Measurements from ENCODE around the gene ST8SIA2. TPM values are rescaled to one million over a fixed set of nuclear protein-coding genes. Genes with fewer than 3 reads are reported as not detected.

The ST8SIA2 gene
- total RNA-seq, 1 experiment from 2014 or later: 11.8 TPM

- Histone ChIP-seq H3K36me3 (replicated peaks; ENCODE audit: control insufficient read depth, insufficient read depth, low read length) (no peaks in the 10 kb centered on the region), H3K4me3 (ENCODE audit: insufficient read depth, low read depth, low read length) (no peak overlapping the region), H3K27me3 (ENCODE audit: control insufficient read depth, insufficient read depth, low read length) (peaks cover 3% of the 10 kb centered on the region; the same call in 1 of the 2 replicates)
- DNase-seq: no peak
Measured at GRCh38 chr15:92384381-92384780, 9.3 kb upstream of the ST8SIA2 start.

- H3K27me3 ChIP-seq (ENCODE audit: control insufficient read depth, insufficient read depth, low read length): peaks cover 3% of the 10 kb centered on the region; the same call in 1 of the 2 replicates
- DNase-seq: no peak
- H3K36me3 ChIP-seq (replicated peaks; ENCODE audit: control insufficient read depth, insufficient read depth, low read length): no peaks in the 10 kb centered on the region
- no peak overlapping the region for H3K4me3 ChIP-seq (ENCODE audit: insufficient read depth, low read depth, low read length)
Measured at GRCh38 chr15:92385096-92385495, 8.6 kb upstream of the ST8SIA2 start.

- H3K36me3 ChIP-seq (replicated peaks; ENCODE audit: control insufficient read depth, insufficient read depth, low read length): no peaks in the 10 kb centered on the region
- DNase-seq: peak; percentile 62
- peaks cover 41% of the 10 kb centered on the region for H3K27me3 ChIP-seq (ENCODE audit: control insufficient read depth, insufficient read depth, low read length)
- no peak overlapping the region for H3K4me3 ChIP-seq (ENCODE audit: insufficient read depth, low read depth, low read length)
Measured at GRCh38 chr15:92391640-92392039, 2.0 kb upstream of the ST8SIA2 start.

GRCh38 chr15:92392462-92392861, 1.2 kb upstream of the ST8SIA2 start:
- Histone ChIP-seq H3K27me3 (ENCODE audit: control insufficient read depth, insufficient read depth, low read length) (peaks cover 43% of the 10 kb centered on the region), H3K36me3 (replicated peaks; ENCODE audit: control insufficient read depth, insufficient read depth, low read length) (no peaks in the 10 kb centered on the region), H3K4me3 (ENCODE audit: insufficient read depth, low read depth, low read length) (peak overlapping the region; percentile 8; the same call in 1 of the 2 replicates)
- peak; percentile 78 for DNase-seq

- DNase-seq: peak; percentile 78
- Histone ChIP-seq H3K4me3 (ENCODE audit: insufficient read depth, low read depth, low read length) (peak overlapping the region; percentile 78), H3K27me3 (ENCODE audit: control insufficient read depth, insufficient read depth, low read length) (peaks cover 40% of the 10 kb centered on the region)
Measured at GRCh38 chr15:92393980-92394308, 263 bp downstream of the ST8SIA2 start.

GRCh38 chr15:92394309-92395097, 822 bp downstream of the ST8SIA2 start:
- peak overlapping the region; percentile 78 for H3K4me3 ChIP-seq (ENCODE audit: insufficient read depth, low read depth, low read length)
- peaks cover 40% of the 10 kb centered on the region for H3K27me3 ChIP-seq (ENCODE audit: control insufficient read depth, insufficient read depth, low read length)
- DNase-seq: peak; percentile 79
- H3K36me3 ChIP-seq (replicated peaks; ENCODE audit: control insufficient read depth, insufficient read depth, low read length): no peaks in the 10 kb centered on the region

More at GRCh38 chr15:92393980-92394308, 263 bp downstream of the ST8SIA2 start:
- no peaks in the 10 kb centered on the region for H3K36me3 ChIP-seq (replicated peaks; ENCODE audit: control insufficient read depth, insufficient read depth, low read length)

GRCh38 chr15:92395098-92395635, 1.5 kb downstream of the ST8SIA2 start:
- Histone ChIP-seq H3K36me3 (replicated peaks; ENCODE audit: control insufficient read depth, insufficient read depth, low read length) (no peaks in the 10 kb centered on the region), H3K4me3 (ENCODE audit: insufficient read depth, low read depth, low read length) (peak overlapping the region; percentile 78), H3K27me3 (ENCODE audit: control insufficient read depth, insufficient read depth, low read length) (peaks cover 40% of the 10 kb centered on the region)
- no peak for DNase-seq

GRCh38 chr15:92399271-92399950, 5.7 kb downstream of the ST8SIA2 start:
- Histone ChIP-seq H3K36me3 (replicated peaks; ENCODE audit: control insufficient read depth, insufficient read depth, low read length) (no peaks in the 10 kb centered on the region), H3K27me3 (ENCODE audit: control insufficient read depth, insufficient read depth, low read length) (peaks cover 20% of the 10 kb centered on the region), H3K4me3 (ENCODE audit: insufficient read depth, low read depth, low read length) (no peak overlapping the region)
- DNase-seq: no peak

GRCh38 chr15:92400573-92400972, 6.9 kb downstream of the ST8SIA2 start:
- DNase-seq: peak; percentile 61
- H3K27me3 ChIP-seq (ENCODE audit: control insufficient read depth, insufficient read depth, low read length): peaks cover 8% of the 10 kb centered on the region
- no peaks in the 10 kb centered on the region for H3K36me3 ChIP-seq (replicated peaks; ENCODE audit: control insufficient read depth, insufficient read depth, low read length)
- no peak overlapping the region for H3K4me3 ChIP-seq (ENCODE audit: insufficient read depth, low read depth, low read length)

GRCh38 chr15:92400980-92401787, 7.5 kb downstream of the ST8SIA2 start:
- H3K36me3 ChIP-seq (replicated peaks; ENCODE audit: control insufficient read depth, insufficient read depth, low read length): no peaks in the 10 kb centered on the region
- no peak overlapping the region for H3K4me3 ChIP-seq (ENCODE audit: insufficient read depth, low read depth, low read length)
- no peak for DNase-seq
- peaks cover 2% of the 10 kb centered on the region; the same call in 1 of the 2 replicates for H3K27me3 ChIP-seq (ENCODE audit: control insufficient read depth, insufficient read depth, low read length)

GRCh38 chr15:92402751-92403150, 9.1 kb downstream of the ST8SIA2 start:
- Histone ChIP-seq H3K36me3 (replicated peaks; ENCODE audit: control insufficient read depth, insufficient read depth, low read length) (no peaks in the 10 kb centered on the region), H3K27me3 (ENCODE audit: control insufficient read depth, insufficient read depth, low read length) (no peaks in the 10 kb centered on the region), H3K4me3 (ENCODE audit: insufficient read depth, low read depth, low read length) (no peak overlapping the region)
- no peak for DNase-seq

- H3K27me3 ChIP-seq (ENCODE audit: control insufficient read depth, insufficient read depth, low read length): no peaks in the 10 kb centered on the region
- no peaks in the 10 kb centered on the region for H3K36me3 ChIP-seq (replicated peaks; ENCODE audit: control insufficient read depth, insufficient read depth, low read length)
- DNase-seq: no peak
- no peak overlapping the region for H3K4me3 ChIP-seq (ENCODE audit: insufficient read depth, low read depth, low read length)
Measured at GRCh38 chr15:92405942-92406341, 12.3 kb downstream of the ST8SIA2 start.

- no peaks in the 10 kb centered on the region for H3K36me3 ChIP-seq (replicated peaks; ENCODE audit: control insufficient read depth, insufficient read depth, low read length)
- H3K4me3 ChIP-seq (ENCODE audit: insufficient read depth, low read depth, low read length): no peak overlapping the region
- no peak for DNase-seq
- no peaks in the 10 kb centered on the region for H3K27me3 ChIP-seq (ENCODE audit: control insufficient read depth, insufficient read depth, low read length)
Measured at GRCh38 chr15:92407321-92407720, 13.6 kb downstream of the ST8SIA2 start.

GRCh38 chr15:92407916-92408315, 14.2 kb downstream of the ST8SIA2 start:
- no peak overlapping the region for H3K4me3 ChIP-seq (ENCODE audit: insufficient read depth, low read depth, low read length)
- no peaks in the 10 kb centered on the region for H3K27me3 ChIP-seq (ENCODE audit: control insufficient read depth, insufficient read depth, low read length)
- DNase-seq: no peak
- H3K36me3 ChIP-seq (replicated peaks; ENCODE audit: control insufficient read depth, insufficient read depth, low read length): no peaks in the 10 kb centered on the region
